ENCODE measurements around the gene ITGAE.
"Not testable (repeated sequence)": the region's sequence is repeated elsewhere in the genome, so short reads cannot be mapped to it uniquely, and the experiment has no call there.

Gene ITGAE

GRCh38 chr17:3730881-3731429 lies 70.0 kb downstream of the ITGAE start:
- no peak for DNase-seq (ENCODE audit: low read depth, low spot score)

DNA sequence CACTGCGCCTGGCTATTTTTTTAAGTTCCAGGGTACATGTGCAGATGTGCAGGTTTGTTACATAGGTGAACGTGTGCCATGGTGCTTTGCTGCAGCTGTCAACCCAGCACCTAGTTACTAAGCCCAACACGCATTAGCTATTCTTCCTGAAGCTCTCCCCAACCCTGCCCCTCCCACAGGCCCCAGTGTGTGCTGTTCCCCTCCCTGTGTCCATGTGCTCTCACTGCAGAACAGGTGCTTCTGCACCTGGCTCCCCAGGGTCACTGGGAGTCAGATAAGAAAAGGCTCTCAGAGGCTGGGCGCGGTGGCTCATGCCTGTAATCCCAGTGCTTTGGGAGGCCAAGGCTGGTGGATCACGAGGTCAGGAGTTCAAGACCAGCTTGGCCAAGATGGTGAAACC lies 71.1 kb downstream of the ITGAE start:
- no peak for DNase-seq (ENCODE audit: low read depth, low spot score)

DNA sequence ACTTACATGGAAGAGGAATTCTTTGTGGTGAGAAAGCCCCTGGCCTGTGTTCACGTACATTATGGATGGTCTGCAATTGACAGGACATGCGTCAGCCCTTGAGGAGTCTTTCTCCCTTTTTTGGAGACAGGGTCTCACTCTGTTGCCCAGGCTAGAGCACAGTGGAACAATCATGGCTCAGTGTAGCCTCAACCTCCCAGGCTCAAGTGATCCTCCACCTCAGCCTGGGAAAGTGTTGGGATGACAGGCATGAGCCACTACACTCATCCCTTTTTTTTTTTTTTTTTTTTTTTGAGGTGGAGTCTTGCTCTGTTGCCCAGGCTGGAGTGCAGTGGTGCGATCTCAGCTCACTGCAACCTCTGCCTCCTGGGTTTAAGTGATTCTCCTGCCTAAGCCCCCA lies 72.9 kb downstream of the ITGAE start:
- DNase-seq (ENCODE audit: low read depth, low spot score) = not testable (repeated sequence)

DNA sequence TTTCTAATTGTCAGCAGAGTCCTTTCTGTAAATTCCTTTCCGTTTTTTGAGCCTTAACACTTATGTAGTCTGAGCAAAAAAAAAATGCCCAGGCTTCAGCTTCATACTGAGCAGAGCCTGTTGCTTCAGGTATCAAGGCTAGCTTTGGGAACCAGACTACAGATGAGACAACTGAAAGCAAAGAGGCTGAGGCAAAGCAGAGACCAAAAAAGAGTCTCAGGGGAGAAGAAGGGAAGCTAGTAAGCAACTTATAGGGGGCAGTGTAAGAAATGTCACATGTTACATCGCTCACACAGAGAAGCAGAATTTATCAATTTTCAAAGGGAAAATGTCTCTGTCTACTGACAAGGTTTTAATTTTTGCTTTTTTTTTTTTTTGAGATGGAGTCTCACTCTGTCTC lies 73.9 kb downstream of the ITGAE start:
- DNase-seq (ENCODE audit: low read depth, low spot score) = no peak

DNA sequence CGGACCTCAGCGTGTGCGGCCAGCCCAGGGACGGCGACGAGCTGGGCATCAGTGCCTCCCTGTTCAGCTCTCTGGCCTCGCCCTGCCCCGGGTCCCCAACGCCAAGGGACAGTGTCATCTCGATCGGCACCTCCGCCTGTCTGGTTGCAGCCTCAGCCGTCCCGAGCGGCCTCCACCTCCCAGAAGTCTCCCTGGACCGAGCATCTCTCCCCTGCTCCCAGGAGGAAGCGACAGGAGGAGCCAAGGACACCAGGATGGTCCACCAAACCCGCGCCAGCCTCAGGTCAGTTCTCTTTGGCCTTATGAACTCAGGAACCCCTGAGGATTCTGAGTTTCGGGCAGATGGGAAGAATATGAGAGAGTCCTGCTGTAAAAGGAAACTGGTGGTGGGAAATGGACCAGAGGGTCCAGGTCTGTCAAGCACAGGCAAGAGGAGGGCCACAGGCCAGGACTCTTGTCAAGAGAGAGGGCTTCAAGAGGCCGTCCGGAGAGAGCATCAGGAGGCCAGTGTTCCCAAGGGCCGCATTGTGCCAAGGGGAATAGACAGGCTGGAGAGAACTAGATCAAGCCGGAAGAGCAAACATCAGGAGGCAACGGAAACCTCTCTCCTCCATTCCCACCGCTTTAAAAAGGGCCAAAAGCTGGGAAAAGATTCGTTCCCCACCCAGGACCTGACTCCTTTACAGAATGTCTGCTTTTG lies 76.5 kb downstream of the ITGAE start:
- no peak for DNase-seq (ENCODE audit: low read depth, low spot score)

DNA sequence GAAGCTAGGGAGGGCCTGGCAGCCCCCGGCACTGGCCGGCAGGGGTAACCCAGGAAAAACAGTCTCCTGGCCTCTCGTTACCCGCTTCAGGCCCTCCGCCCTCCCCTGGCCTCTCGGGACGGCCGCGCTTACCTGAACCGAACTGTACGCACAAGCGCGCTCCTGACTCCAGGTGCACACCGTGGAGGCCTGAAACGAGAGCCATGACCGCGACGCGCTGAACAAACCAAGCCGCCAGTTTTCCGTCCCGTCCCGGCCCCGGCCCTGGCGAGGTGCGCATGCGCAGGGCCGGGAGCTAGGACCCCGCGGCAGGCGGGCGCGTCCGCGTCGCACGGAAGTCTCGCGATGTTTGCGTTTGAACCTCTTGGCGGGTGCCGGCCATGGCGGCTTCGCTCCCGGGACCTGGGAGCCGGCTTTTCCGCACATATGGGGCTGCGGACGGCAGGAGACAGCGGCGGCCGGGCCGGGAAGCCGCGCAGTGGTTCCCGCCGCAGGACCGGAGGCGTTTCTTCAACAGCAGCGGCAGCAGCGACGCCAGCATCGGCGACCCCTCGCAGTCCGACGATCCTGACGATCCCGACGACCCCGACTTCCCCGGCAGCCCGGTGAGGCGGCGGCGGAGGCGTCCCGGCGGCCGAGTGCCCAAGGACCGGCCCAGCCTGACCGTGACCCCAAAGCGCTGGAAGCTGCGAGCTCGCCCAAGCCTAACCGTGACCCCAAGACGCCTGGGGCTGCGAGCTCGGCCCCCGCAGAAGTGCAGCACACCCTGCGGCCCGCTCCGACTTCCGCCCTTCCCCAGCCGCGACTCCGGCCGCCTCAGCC lies 77.2 kb downstream of the ITGAE start, which contains the start of gene HASPIN:
Gene HASPIN (plus strand): TSS at position 348 of the 822 bp plus-strand sequence. CDS start 33 bp downstream, at position 381.
- DNase-seq (ENCODE audit: low read depth, low spot score) = peak; percentile 59

GRCh38 chr17:3723188-3723555 lies 77.8 kb downstream of the ITGAE start:
- no peak for DNase-seq (ENCODE audit: low read depth, low spot score)

DNA sequence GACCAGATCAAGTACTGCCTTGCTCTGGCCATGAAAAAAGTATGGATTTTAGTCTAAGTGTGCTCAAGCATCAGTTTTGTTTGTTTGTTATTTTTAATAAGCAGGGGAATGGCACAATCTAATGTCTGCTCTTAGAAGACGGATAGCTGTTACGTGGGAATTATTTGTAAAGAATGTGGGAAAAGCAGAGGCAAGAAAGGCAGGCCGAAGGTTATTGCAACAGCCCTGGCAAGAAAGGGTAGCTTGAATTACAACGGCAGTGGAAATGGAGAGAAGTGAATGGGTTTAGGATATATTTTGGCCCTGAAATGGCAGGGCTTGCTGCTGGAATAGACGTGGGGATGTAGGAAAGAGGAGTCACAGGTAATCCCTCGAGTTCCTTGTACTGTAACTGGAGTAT lies 78.3 kb downstream of the ITGAE start:
- no peak for DNase-seq (ENCODE audit: low read depth, low spot score)

DNA sequence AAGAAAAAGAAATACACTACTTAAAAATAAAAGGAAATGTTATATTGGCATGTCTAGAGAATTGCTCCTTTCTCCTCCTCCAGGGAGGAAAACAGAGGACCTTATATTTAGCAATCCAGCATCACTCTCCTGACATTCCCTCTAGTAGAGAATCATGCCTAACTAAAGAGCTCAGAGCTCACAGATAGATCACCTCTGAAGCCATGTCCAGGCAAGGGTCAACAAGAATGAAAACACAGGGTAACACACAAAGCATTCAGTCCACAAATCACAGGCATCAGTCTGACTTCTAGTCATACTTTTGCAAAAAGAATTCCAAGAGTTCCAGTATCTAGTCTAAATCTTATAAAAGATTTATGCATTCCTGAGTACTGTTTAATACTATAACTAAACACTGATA lies 81.7 kb downstream of the ITGAE start:
- no peak for DNase-seq (ENCODE audit: low read depth, low spot score)

DNA sequence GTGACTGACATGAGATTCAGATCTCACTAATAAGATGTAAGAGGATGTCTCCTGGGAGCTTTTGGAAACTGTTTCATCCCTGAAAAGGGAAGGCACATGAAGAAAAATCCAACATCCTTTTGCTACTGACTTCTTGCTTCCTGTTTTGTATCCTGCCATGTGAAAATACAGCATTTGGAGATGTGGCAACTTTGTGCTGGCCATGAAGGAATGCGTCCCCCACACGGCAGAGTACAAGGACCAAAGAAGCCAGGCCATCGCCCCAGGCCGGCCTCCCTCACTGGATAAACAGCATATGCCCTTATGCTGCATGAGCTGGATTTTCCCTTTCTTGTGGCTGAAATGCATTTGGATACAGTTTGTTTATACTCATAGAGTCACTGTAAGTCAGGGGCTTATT lies 82.8 kb downstream of the ITGAE start:
- DNase-seq (ENCODE audit: low read depth, low spot score) = no peak

DNA sequence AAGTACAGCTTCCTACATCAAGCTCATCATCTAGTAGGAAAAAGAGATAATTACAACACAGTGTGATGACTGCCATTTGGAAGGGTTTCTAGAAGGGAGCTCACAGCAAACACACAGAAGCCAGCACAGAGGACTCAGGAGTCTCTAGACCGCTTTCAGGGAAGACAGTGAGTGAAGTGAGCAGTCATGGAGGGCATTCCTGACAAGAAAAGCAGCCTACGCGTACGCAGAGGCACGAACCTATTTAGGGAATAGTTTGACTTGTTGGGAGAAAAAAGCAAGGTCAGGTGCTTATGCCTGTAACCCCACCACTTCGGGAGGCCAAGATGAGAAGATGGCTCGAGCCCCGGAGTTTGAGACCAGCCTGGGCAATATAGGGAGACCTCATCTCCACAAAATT lies 85.7 kb downstream of the ITGAE start:
- DNase-seq (ENCODE audit: low read depth, low spot score) = no peak

DNA sequence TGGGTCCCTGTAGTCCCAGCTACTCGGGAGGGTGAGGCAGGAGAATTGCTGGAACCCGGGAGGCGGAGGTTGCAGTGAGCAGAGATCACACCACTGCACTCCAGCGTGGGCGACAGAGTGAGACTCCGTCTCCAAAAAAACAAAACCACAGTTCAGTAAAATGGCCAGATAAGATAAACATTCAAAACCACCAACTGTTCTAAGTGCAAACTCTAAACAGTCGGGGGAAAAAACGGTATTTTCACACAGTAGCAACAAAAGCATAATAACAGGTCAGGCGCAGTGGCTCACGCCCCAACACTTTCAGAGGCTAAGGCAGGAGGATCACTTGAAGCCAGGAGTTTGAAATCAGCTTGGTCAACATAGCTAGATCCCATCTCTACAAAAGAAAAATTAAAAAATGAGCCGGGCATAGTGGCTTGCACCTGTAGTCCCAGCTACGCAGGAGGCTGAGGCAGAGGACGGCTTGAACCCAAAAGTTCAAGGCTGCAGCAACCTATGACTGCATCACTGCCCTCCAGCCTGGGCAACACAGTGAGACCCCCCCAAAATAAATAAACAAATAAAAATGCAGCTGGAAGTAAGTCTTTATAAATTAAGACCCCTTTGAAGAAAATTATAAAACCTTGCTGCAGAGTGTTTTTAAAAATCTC lies 88.1 kb downstream of the ITGAE start:
- DNase-seq (ENCODE audit: low read depth, low spot score) = no peak

- DNase-seq (ENCODE audit: low read depth, low spot score) = no peak
Observed at GRCh38 chr17:3710951-3711383, 90.0 kb downstream of the ITGAE start.

- DNase-seq (ENCODE audit: low read depth, low spot score) = no peak
Observed at GRCh38 chr17:3708366-3708765, 92.6 kb downstream of the ITGAE start.

GRCh38 chr17:3705718-3705984 lies 95.3 kb downstream of the ITGAE start:
- not testable (repeated sequence) for DNase-seq (ENCODE audit: low read depth, low spot score)

DNA sequence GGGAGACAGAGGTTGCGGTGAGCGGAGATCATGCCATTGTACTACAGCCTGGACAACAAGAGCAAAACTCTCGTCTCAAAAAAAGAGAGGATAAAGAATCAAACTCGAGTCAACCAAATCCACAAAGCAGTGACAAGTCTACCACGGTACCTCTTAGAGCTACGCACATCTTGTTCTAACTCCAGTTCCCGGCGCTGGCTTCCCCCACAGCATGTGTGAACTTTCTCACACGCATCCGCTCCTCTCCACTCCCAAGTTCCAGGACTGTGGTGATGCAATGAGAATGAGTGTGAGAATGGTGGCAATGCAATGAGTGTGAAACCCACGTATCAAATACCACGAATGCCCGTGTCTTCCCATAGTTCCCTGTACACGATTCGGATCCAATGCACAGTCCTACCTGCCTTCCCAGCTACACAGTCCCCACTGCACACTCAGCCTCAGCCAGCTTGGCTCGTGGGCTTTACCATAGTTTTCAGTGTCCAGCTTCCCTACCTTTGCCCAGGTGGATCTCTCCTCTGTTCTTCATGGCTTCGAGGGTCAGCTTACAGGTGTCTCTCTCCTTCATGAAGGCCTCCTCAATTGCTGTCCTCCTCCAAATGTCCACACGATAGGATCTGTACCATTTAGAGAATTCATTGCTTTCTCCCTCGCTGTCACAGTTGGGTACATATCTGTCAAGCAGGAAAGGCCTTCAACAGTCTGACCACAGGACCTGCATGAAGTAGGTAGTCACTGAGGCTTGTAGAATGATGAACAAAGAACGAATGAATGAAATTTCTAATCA lies 95.9 kb downstream of the ITGAE start:
- no peak for DNase-seq (ENCODE audit: low read depth, low spot score)

- not testable (repeated sequence) for DNase-seq (ENCODE audit: low read depth, low spot score)
Observed at GRCh38 chr17:3702041-3702539, 98.9 kb downstream of the ITGAE start.

DNA sequence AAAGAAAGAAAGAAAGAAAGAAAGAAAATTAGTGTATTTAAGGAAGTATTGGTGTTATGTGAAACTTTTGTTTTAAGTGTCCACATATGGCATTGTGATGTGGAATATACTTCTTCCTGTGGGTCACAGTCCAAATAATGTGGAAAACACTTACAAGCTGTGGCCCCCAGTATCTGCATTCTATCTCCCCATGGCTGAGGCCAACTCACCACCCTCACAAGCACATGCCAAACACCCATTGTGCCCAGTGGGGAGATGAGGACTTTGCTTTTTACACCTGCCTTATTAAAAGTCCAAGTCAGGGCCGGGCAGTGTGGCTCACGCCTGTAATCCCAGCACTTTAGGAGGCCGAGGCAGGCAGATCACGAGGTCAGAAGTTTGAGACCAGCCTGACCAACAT lies 101.0 kb downstream of the ITGAE start:
- no peak for DNase-seq (ENCODE audit: low read depth, low spot score)

DNA sequence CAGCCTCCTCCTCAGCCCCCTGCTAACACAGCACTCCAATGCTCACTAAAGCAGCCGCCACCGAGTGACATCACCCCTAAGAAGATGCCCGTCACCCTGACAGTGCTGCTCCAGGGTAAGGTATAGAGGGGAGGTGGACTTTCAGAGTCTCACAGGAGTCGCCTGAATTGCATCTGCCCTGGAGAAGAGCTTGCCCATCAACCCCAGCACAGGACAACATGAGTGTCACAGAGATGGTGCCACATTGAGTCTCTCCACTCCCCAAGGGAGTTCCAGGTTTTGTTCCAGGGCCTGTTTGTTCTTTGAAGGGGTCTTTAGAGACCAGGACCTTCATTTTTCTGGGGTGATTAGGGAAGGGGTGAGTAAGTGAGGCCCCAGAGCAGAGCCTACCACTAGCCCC lies 102.8 kb downstream of the ITGAE start:
- no peak for DNase-seq (ENCODE audit: low read depth, low spot score)

- DNase-seq (ENCODE audit: low read depth, low spot score) = no peak
Observed at GRCh38 chr17:3697103-3697476, 103.9 kb downstream of the ITGAE start.

DNA sequence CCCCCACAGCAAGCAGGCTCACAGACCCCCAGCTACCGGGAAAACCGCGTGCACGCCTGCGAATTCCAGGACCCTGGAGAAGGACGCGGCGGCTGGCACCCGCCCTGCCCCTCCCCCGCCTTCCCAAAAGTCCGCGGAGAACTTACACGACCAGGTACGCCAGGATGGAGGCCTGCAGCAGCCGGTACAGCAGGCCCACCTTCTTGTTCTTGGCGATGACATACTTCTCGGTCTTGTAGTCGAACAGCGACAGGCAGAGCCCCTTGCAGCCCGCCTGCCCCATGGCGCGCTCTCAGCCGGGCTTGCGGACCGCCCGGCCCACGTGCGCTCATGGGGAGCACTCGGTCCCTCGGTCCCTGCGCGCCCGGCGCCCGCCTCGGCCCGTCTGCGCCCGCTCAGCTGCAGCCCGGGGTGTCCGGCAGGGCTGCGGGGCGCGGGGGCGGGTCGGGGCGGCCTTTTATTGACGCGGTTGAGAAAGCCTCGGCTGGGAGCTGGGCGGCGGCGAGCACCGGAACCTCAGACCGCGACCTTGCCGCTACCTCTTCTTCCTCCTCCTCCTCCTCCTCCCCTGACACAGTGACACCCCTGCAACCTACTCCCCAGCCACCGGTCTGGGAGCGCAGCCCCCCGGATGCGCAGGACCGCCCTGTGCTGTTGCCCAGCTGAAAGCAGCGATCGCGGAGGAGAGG lies 105.1 kb downstream of the ITGAE start, which contains the start of gene P2RX5:
Gene P2RX5 (minus strand): TSS at position 433 of the 689 bp plus-strand sequence. CDS start 150 bp downstream, at position 283.
- no peak for DNase-seq (ENCODE audit: low read depth, low spot score)
